OCI-LY1 (cell line): ENCODE measurements around the gene RABL2B.

ENCODE experiments used
- H2AFZ ChIP-seq: fragments of 200-600 bp; sonication (generic), shearing (Covaris generic); 2 replicates; pipeline ENCODE4 v1.6.0; 2014; ENCODE audit warnings: antibody characterized with exemption, mild to moderate bottlenecking, low read length
- H3F3A ChIP-seq: fragments of 200-600 bp; sonication (generic), shearing (Covaris generic); 2 replicates; pipeline ENCODE4 v1.6.0; 2014; ENCODE audit warnings: mild to moderate bottlenecking, antibody characterized with exemption, low read length, moderate library complexity; ENCODE audit not compliant: insufficient read depth
- H3K27ac ChIP-seq: fragments of 200-600 bp; sonication (generic); 2 replicates; pipeline ENCODE4 v1.5.1; 2014; ENCODE audit warnings: low read length, mixed run types, mild to moderate bottlenecking, low read depth; ENCODE audit not compliant: poor library complexity, severe bottlenecking
- H3K27me3 ChIP-seq: fragments of 200-600 bp; sonication (generic); 2 replicates; pipeline ENCODE4 v1.6.0; 2014; ENCODE audit warnings: antibody characterized with exemption, mild to moderate bottlenecking, low read length, moderate library complexity; ENCODE audit not compliant: insufficient read depth
- H3K36me3 ChIP-seq: fragments of 200-600 bp; sonication (generic); 2 replicates; pipeline ENCODE4 v1.6.1; 2014; ENCODE audit warnings: mild to moderate bottlenecking, antibody characterized with exemption, low read length, moderate library complexity, mixed read lengths; ENCODE audit not compliant: insufficient read depth
- H3K4me1 ChIP-seq: fragments of 200-600 bp; sonication (generic); 2 replicates; pipeline ENCODE4 v1.5.1; 2014; ENCODE audit warnings: mild to moderate bottlenecking, low read length, moderate library complexity; ENCODE audit not compliant: insufficient read depth, severe bottlenecking
- H3K4me2 ChIP-seq: fragments of 200-600 bp; sonication (generic), shearing (Covaris generic); 2 replicates; pipeline ENCODE4 v1.6.1; 2014; ENCODE audit warnings: low read length
- H3K4me3 ChIP-seq: fragments of 200-600 bp; sonication (generic); 2 replicates; pipeline ENCODE4 v1.5.1; 2014; ENCODE audit warnings: low read length, low read depth, mild to moderate bottlenecking, mixed read lengths; ENCODE audit not compliant: poor library complexity, severe bottlenecking
- H3K79me2 ChIP-seq: fragments of 200-600 bp; shearing (Covaris generic); 2 replicates; pipeline ENCODE4 v1.6.1; 2016; ENCODE audit warnings: mixed run types, low read length, mixed read lengths; ENCODE audit not compliant: insufficient read depth
- H3K9ac ChIP-seq: fragments of 200-600 bp; sonication (generic), shearing (Covaris generic); 2 replicates; pipeline ENCODE4 v1.6.1; 2014; ENCODE audit warnings: mild to moderate bottlenecking, low read length, mixed read lengths
- H3K9me2 ChIP-seq: fragments of 200-600 bp; sonication (generic), shearing (Covaris generic); 2 replicates; pipeline ENCODE4 v1.6.1; 2014; ENCODE audit warnings: low read depth, mild to moderate bottlenecking, low read length, mixed read lengths
- H3K9me3 ChIP-seq: fragments of 200-600 bp; shearing (Covaris generic); 2 replicates; pipeline ENCODE4 v1.6.1; 2014; ENCODE audit warnings: low read length, mixed read lengths
- H4K20me1 ChIP-seq: fragments of 200-600 bp; sonication (generic), shearing (Covaris generic); 2 replicates; pipeline ENCODE4 v1.6.0; 2016; ENCODE audit warnings: mild to moderate bottlenecking, low read length; ENCODE audit not compliant: insufficient read depth
- EZH2 ChIP-seq: fragments of 200-600 bp; sonication (generic), shearing (Covaris generic); IDR thresholded peaks from 2 replicates; pipeline ENCODE4 v1.8.0; 2017; ENCODE audit warnings: borderline replicate concordance, mixed run types, mild to moderate bottlenecking, antibody characterized with exemption, low read length, moderate library complexity, mixed read lengths
- TF ChIP-seq, protein P1 (sequence below): fragments of 200-600 bp; sonication (generic), shearing (Covaris generic); IDR thresholded peaks from 2 replicates; pipeline ENCODE4 v1.5.1; 2017; ENCODE audit warnings: mild to moderate bottlenecking, antibody characterized with exemption, low read length, moderate library complexity, mixed read lengths

The RABL2B gene

GRCh38 chr22:50739894-50740293 lies 43.5 kb downstream of the RABL2B start:
- no peaks in the 10 kb centered on the region for H3F3A ChIP-seq
- no peaks in the 10 kb centered on the region for H4K20me1 ChIP-seq
- H3K4me1 ChIP-seq, result no peaks in the 10 kb centered on the region
- H2AFZ ChIP-seq, result no peak overlapping the region
- no peak overlapping the region for H3K4me3 ChIP-seq
- no peaks in the 10 kb centered on the region for H3K9me3 ChIP-seq
- H3K27me3 ChIP-seq, result no peaks in the 10 kb centered on the region; the same call in 1 of the 2 replicates
- no peak overlapping the region for H3K9ac ChIP-seq
- H3K79me2 ChIP-seq, result no peaks in the 10 kb centered on the region
- no peak overlapping the region for H3K4me2 ChIP-seq
- no peaks in the 10 kb centered on the region for H3K9me2 ChIP-seq
- no peak for TF ChIP-seq EZH2
- TF ChIP-seq, protein P1, sequence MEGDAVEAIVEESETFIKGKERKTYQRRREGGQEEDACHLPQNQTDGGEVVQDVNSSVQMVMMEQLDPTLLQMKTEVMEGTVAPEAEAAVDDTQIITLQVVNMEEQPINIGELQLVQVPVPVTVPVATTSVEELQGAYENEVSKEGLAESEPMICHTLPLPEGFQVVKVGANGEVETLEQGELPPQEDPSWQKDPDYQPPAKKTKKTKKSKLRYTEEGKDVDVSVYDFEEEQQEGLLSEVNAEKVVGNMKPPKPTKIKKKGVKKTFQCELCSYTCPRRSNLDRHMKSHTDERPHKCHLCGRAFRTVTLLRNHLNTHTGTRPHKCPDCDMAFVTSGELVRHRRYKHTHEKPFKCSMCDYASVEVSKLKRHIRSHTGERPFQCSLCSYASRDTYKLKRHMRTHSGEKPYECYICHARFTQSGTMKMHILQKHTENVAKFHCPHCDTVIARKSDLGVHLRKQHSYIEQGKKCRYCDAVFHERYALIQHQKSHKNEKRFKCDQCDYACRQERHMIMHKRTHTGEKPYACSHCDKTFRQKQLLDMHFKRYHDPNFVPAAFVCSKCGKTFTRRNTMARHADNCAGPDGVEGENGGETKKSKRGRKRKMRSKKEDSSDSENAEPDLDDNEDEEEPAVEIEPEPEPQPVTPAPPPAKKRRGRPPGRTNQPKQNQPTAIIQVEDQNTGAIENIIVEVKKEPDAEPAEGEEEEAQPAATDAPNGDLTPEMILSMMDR, result no peak
- no peak overlapping the region for H3K27ac ChIP-seq
- H3K36me3 ChIP-seq, result no peaks in the 10 kb centered on the region

DNA sequence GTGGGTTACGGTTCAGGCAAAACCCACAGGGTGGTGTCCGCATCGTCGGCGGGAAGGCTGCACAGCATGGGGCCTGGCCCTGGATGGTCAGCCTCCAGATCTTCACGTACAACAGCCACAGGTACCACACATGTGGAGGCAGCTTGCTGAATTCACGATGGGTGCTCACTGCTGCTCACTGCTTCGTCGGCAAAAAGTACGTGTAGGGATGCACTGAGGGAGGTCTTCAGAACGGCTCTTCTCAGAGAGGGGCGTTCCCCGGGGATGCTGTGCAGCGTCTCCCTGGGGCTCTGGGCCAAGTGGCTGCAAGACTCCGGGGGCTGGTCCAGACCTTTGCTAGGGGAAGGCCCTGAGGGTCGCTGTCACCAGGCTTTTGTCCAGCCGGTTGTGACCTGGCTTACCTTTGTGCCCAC lies 44.2 kb downstream of the RABL2B start:
- Histone ChIP-seq H2AFZ (no peak overlapping the region), H3K27ac (no peak overlapping the region), H3K4me1 (no peaks in the 10 kb centered on the region), H3K9me3 (no peaks in the 10 kb centered on the region), H3K9me2 (no peaks in the 10 kb centered on the region), H4K20me1 (no peaks in the 10 kb centered on the region), H3K36me3 (no peaks in the 10 kb centered on the region), H3K4me3 (no peak overlapping the region), H3K27me3 (no peaks in the 10 kb centered on the region; the same call in 1 of the 2 replicates), H3F3A (no peaks in the 10 kb centered on the region), H3K79me2 (no peaks in the 10 kb centered on the region), H3K9ac (no peak overlapping the region), H3K4me2 (no peak overlapping the region)
- no peak for TF ChIP-seq EZH2
- TF ChIP-seq, protein P1, result no peak

DNA sequence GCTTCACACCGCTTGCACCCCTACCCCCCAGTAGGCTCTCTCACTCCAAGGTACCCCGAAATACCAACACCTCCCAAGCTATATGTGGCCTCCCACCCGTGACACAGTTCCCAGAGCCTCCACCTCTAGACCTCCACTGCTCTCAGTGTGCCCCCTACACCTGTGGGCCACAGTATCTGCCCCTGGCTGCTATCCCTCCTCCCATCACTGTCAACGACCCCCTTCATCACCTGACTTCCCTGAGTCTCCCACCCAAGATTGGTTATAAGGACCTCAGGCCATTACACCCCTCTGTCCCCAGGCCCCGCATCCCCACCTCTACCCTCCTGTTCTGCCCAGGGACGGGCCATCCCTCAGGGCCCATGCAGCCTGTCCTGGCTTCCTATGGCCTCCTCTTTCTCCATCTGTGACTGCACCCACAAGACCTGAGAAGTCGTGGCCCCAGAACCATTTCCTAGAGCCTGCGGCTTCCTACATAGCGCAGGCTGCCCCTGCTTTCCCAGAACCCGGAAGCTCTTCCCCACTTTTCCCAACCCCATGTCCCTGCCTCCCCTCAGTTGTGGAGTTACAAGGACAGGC lies 44.7 kb downstream of the RABL2B start:
- Histone ChIP-seq H4K20me1 (no peaks in the 10 kb centered on the region), H3K4me3 (no peak overlapping the region), H3K27me3 (no peaks in the 10 kb centered on the region; the same call in 1 of the 2 replicates), H3K9me2 (no peaks in the 10 kb centered on the region), H3K36me3 (no peaks in the 10 kb centered on the region), H3K4me1 (no peaks in the 10 kb centered on the region), H3K27ac (no peak overlapping the region), H3K9ac (no peak overlapping the region), H3F3A (no peaks in the 10 kb centered on the region), H3K79me2 (no peaks in the 10 kb centered on the region), H2AFZ (no peak overlapping the region), H3K4me2 (no peak overlapping the region), H3K9me3 (no peaks in the 10 kb centered on the region)
- TF ChIP-seq, protein P1, result no peak
- TF ChIP-seq EZH2, result no peak
